Activated CD8-positive, alpha-beta memory T cell treated with anti-CD3 and anti-CD28 coated beads, Interleukin-2, amount 10 ng/mL, durations not matched to agents 7 days and 5 days (primary cell): Measurements from ENCODE around the gene MBNL1. TPM values are rescaled to one million over a fixed set of nuclear protein-coding genes. Genes with fewer than 3 reads are reported as not detected.

ENCODE experiments used
- ATAC-seq: fragments of 150-1000 bp; cut with Tn5 transposase; one replicate; pipeline ENCODE4 v1.10.0; 2021; ENCODE audit warnings: moderate library complexity
- CTCF ChIA-PET: fragments of 350-600 bp; sonication (Branson Sonifier 250); formaldehyde crosslinking; loops from one replicate; lab custom pipeline; 2021; ENCODE audit warnings: antibody characterized with exemption; lab: Charles Lee
- DNase-seq: peaks from one replicate; pipeline ENCODE4 v3.0.0-alpha.2; 2020
- H3K27ac Mint-ChIP-seq: one replicate; pipeline ENCODE4 v1.8.0; 2021; ENCODE audit warnings: mild to moderate bottlenecking, mixed read lengths
- H3K27me3 Mint-ChIP-seq: one replicate; pipeline ENCODE4 v1.8.0; 2021; ENCODE audit warnings: mixed read lengths
- H3K36me3 Mint-ChIP-seq: one replicate; pipeline ENCODE4 v1.8.0; 2021; ENCODE audit warnings: mild to moderate bottlenecking, mixed read lengths
- H3K4me1 Mint-ChIP-seq: one replicate; pipeline ENCODE4 v1.8.0; 2021; ENCODE audit warnings: mixed read lengths
- H3K4me3 Mint-ChIP-seq: one replicate; pipeline ENCODE4 v1.8.0; 2021; ENCODE audit warnings: mild to moderate bottlenecking, moderate library complexity, mixed read lengths
- H3K9me3 Mint-ChIP-seq: one replicate; pipeline ENCODE4 v1.8.0; 2022; ENCODE audit warnings: low read depth, mixed read lengths
- total RNA-seq, 2 experiments: library from RNA; stranded (reverse); gene quantifications; one replicate each; pipeline ENCODE4 v1.2.3, GENCODE V29; 2021

MBNL1 gene
- total RNA-seq, 2 experiments from 2014 or later: 370 to 398 TPM

GRCh38 chr3:152269831-152270734, 1.4 kb downstream of the MBNL1 start:
- H3K27me3 Mint-ChIP-seq: no peaks in the 10 kb centered on the region
- CTCF ChIA-PET: interaction anchor here (0.8 to 3.0 kb wide), 8 partner anchors 9 to 86 kb away, joined by 3 to 22 read pairs (median 4); no protein-coding TSS in a partner anchor
- peak; percentile 17 for ATAC-seq
- peaks cover 50% of the 10 kb centered on the region for H3K4me1 Mint-ChIP-seq
- H3K9me3 Mint-ChIP-seq: no peaks in the 10 kb centered on the region
- H3K27ac Mint-ChIP-seq: peak overlapping the region; percentile 96
- peak overlapping the region; percentile 79 for H3K4me3 Mint-ChIP-seq
- peak; percentile 59 for DNase-seq
- H3K36me3 Mint-ChIP-seq: peaks cover 46% of the 10 kb centered on the region

GRCh38 chr3:152270937-152271336, 2.2 kb downstream of the MBNL1 start:
- Mint-ChIP-seq H3K4me3 (peak overlapping the region; percentile 79), H3K27ac (peak overlapping the region; percentile 96), H3K27me3 (no peaks in the 10 kb centered on the region), H3K36me3 (peaks cover 48% of the 10 kb centered on the region), H3K9me3 (no peaks in the 10 kb centered on the region), H3K4me1 (peaks cover 50% of the 10 kb centered on the region)
- CTCF ChIA-PET: no interaction called here
- ATAC-seq (no peak), DNase-seq (no peak)

- CTCF ChIA-PET: interaction anchor here (1.0 to 1.1 kb wide), 2 partner anchors 14 to 75 kb away, joined by 3 read pairs; no protein-coding TSS in a partner anchor
- no peak for DNase-seq
- H3K36me3 Mint-ChIP-seq: peaks cover 51% of the 10 kb centered on the region
- peaks cover 51% of the 10 kb centered on the region for H3K4me1 Mint-ChIP-seq
- H3K9me3 Mint-ChIP-seq: no peaks in the 10 kb centered on the region
- ATAC-seq: no peak
- peak overlapping the region; percentile 96 for H3K27ac Mint-ChIP-seq
- peak overlapping the region; percentile 79 for H3K4me3 Mint-ChIP-seq
- H3K27me3 Mint-ChIP-seq: no peaks in the 10 kb centered on the region
Measured at GRCh38 chr3:152271501-152272236, 2.9 kb downstream of the MBNL1 start.

- CTCF ChIA-PET: interaction anchor here (1.0 to 1.1 kb wide), 2 partner anchors 28 to 77 kb away, joined by 3 to 5 read pairs; no protein-coding TSS in a partner anchor
- no peaks in the 10 kb centered on the region for H3K9me3 Mint-ChIP-seq
- ATAC-seq (peak; percentile 17), DNase-seq (peak; percentile 66)
- H3K27ac Mint-ChIP-seq: peak overlapping the region; percentile 84
- peaks cover 46% of the 10 kb centered on the region for H3K4me1 Mint-ChIP-seq
- H3K27me3 Mint-ChIP-seq: no peaks in the 10 kb centered on the region
- peaks cover 51% of the 10 kb centered on the region for H3K36me3 Mint-ChIP-seq
- H3K4me3 Mint-ChIP-seq: peak overlapping the region; percentile 79
Measured at GRCh38 chr3:152272771-152273242, 4.1 kb downstream of the MBNL1 start.

GRCh38 chr3:152276681-152277080, 8.0 kb downstream of the MBNL1 start:
- no peaks in the 10 kb centered on the region for H3K27me3 Mint-ChIP-seq
- DNase-seq: no peak
- no peaks in the 10 kb centered on the region for H3K9me3 Mint-ChIP-seq
- peaks cover 77% of the 10 kb centered on the region for H3K4me1 Mint-ChIP-seq
- CTCF ChIA-PET: interaction anchor here (1.3 to 1.6 kb wide), 2 partner anchors 8 to 93 kb away, joined by 3 to 4 read pairs; partner anchors contain the start of gene MBNL1
- H3K27ac Mint-ChIP-seq: peak overlapping the region; percentile 66
- peak; percentile 20 for ATAC-seq
- H3K4me3 Mint-ChIP-seq: peak overlapping the region; percentile 25
- H3K36me3 Mint-ChIP-seq: peaks cover 44% of the 10 kb centered on the region

- peaks cover 41% of the 10 kb centered on the region for H3K36me3 Mint-ChIP-seq
- CTCF ChIA-PET: interaction anchor here (1.3 to 1.6 kb wide), 2 partner anchors 9 to 93 kb away, joined by 3 to 4 read pairs; partner anchors contain the start of gene MBNL1
- no peak for DNase-seq
- H3K27me3 Mint-ChIP-seq: no peaks in the 10 kb centered on the region
- peak overlapping the region; percentile 4 for H3K27ac Mint-ChIP-seq
- H3K4me1 Mint-ChIP-seq: peaks cover 77% of the 10 kb centered on the region
- no peak for ATAC-seq
- peak overlapping the region; percentile 11 for H3K4me3 Mint-ChIP-seq
- no peaks in the 10 kb centered on the region for H3K9me3 Mint-ChIP-seq
Measured at GRCh38 chr3:152277198-152277597, 8.5 kb downstream of the MBNL1 start.

- Mint-ChIP-seq H3K4me1 (peaks cover 78% of the 10 kb centered on the region), H3K9me3 (no peaks in the 10 kb centered on the region), H3K4me3 (peak overlapping the region; percentile 68), H3K27ac (peak overlapping the region; percentile 83), H3K27me3 (no peaks in the 10 kb centered on the region), H3K36me3 (peaks cover 29% of the 10 kb centered on the region)
- DNase-seq: no peak
- ATAC-seq: peak; percentile 44
- CTCF ChIA-PET: interaction anchor here (1.0 to 1.7 kb wide), 3 partner anchors 10 to 85 kb away, joined by 3 to 5 read pairs (median 4); partner anchors contain the start of gene MBNL1
Measured at GRCh38 chr3:152278756-152279427, 10.2 kb downstream of the MBNL1 start.

- CTCF ChIA-PET: interaction anchor here (1.0 to 1.7 kb wide), 3 partner anchors 10 to 86 kb away, joined by 3 to 5 read pairs (median 4); partner anchors contain the start of gene MBNL1
- H3K36me3 Mint-ChIP-seq: peaks cover 25% of the 10 kb centered on the region
- no peaks in the 10 kb centered on the region for H3K9me3 Mint-ChIP-seq
- peak overlapping the region; percentile 71 for H3K27ac Mint-ChIP-seq
- no peaks in the 10 kb centered on the region for H3K27me3 Mint-ChIP-seq
- DNase-seq (no peak), ATAC-seq (no peak)
- H3K4me1 Mint-ChIP-seq: peaks cover 78% of the 10 kb centered on the region
- H3K4me3 Mint-ChIP-seq: peak overlapping the region; percentile 68
Measured at GRCh38 chr3:152279479-152279878, 10.8 kb downstream of the MBNL1 start.

GRCh38 chr3:152280539-152280938, 11.8 kb downstream of the MBNL1 start:
- peak overlapping the region; percentile 76 for H3K27ac Mint-ChIP-seq
- H3K27me3 Mint-ChIP-seq: no peaks in the 10 kb centered on the region
- ATAC-seq (no peak), DNase-seq (no peak)
- CTCF ChIA-PET: interaction anchor here (1.4 to 1.9 kb wide), 3 partner anchors 12 to 103 kb away, joined by 3 to 11 read pairs (median 5); partner anchors contain the start of gene MBNL1
- H3K9me3 Mint-ChIP-seq: no peaks in the 10 kb centered on the region
- peaks cover 25% of the 10 kb centered on the region for H3K36me3 Mint-ChIP-seq
- peak overlapping the region; percentile 68 for H3K4me3 Mint-ChIP-seq
- peaks cover 80% of the 10 kb centered on the region for H3K4me1 Mint-ChIP-seq

GRCh38 chr3:152281133-152281713, 12.5 kb downstream of the MBNL1 start:
- H3K27me3 Mint-ChIP-seq: no peaks in the 10 kb centered on the region
- no peaks in the 10 kb centered on the region for H3K9me3 Mint-ChIP-seq
- H3K36me3 Mint-ChIP-seq: peaks cover 30% of the 10 kb centered on the region
- peak; percentile 25 for ATAC-seq
- DNase-seq: no peak
- peak overlapping the region; percentile 47 for H3K4me3 Mint-ChIP-seq
- H3K27ac Mint-ChIP-seq: peak overlapping the region; percentile 73
- H3K4me1 Mint-ChIP-seq: peaks cover 81% of the 10 kb centered on the region
- CTCF ChIA-PET: interaction anchor here (0.9 to 1.9 kb wide), 5 partner anchors 10 to 103 kb away, joined by 3 to 11 read pairs (median 4); partner anchors contain the start of gene MBNL1

- no peaks in the 10 kb centered on the region for H3K9me3 Mint-ChIP-seq
- H3K4me3 Mint-ChIP-seq: peak overlapping the region; percentile 2
- H3K36me3 Mint-ChIP-seq: peaks cover 29% of the 10 kb centered on the region
- no peaks in the 10 kb centered on the region for H3K27me3 Mint-ChIP-seq
- no peak for ATAC-seq
- no peak for DNase-seq
- peaks cover 75% of the 10 kb centered on the region for H3K4me1 Mint-ChIP-seq
- H3K27ac Mint-ChIP-seq: peak overlapping the region; percentile 72
- CTCF ChIA-PET: interaction anchor here (0.7 to 0.9 kb wide), 3 partner anchors 27 to 99 kb away, joined by 3 read pairs; no protein-coding TSS in a partner anchor
Measured at GRCh38 chr3:152282813-152283212, 14.1 kb downstream of the MBNL1 start.
